IPS-18c (cell line): ENCODE measurements around the gene LRRC8E.
A peak's percentile ranks its signal among the peaks of the same experiment; 100 is the strongest.
"Not testable (repeated sequence)": the region's sequence is repeated elsewhere in the genome, so short reads cannot be mapped to it uniquely, and the experiment has no call there.

ENCODE experiments used
- H3K4me3 ChIP-seq: 2 replicates; pipeline ENCODE4 v1.7.0; 2013; ENCODE audit warnings: low read depth, mild to moderate bottlenecking, low read length, moderate library complexity; ENCODE audit not compliant: insufficient read depth
- H3K9me3 ChIP-seq: one replicate; pipeline ENCODE4 v1.6.1; 2013; ENCODE audit warnings: mild to moderate bottlenecking, low read length, moderate library complexity; ENCODE audit not compliant: control insufficient read depth, insufficient read depth

The LRRC8E gene

GRCh38 chr19:7910321-7911161, 22.2 kb downstream of the LRRC8E start:
- Histone ChIP-seq H3K4me3 (no peak overlapping the region), H3K9me3 (no peaks in the 10 kb centered on the region)

- no peak overlapping the region for H3K4me3 ChIP-seq
- no peaks in the 10 kb centered on the region for H3K9me3 ChIP-seq
Observed at GRCh38 chr19:7911508-7912143, 23.3 kb downstream of the LRRC8E start.

- Histone ChIP-seq H3K9me3 (no peaks in the 10 kb centered on the region), H3K4me3 (no peak overlapping the region)
Observed at GRCh38 chr19:7912144-7912696, 23.9 kb downstream of the LRRC8E start.

- Histone ChIP-seq H3K9me3 (no peaks in the 10 kb centered on the region), H3K4me3 (no peak overlapping the region)
Observed at GRCh38 chr19:7912697-7913564, 24.6 kb downstream of the LRRC8E start.

GRCh38 chr19:7913652-7914051, 25.3 kb downstream of the LRRC8E start:
- Histone ChIP-seq H3K4me3 (no peak overlapping the region), H3K9me3 (no peaks in the 10 kb centered on the region)

- Histone ChIP-seq H3K4me3 (no peak overlapping the region), H3K9me3 (no peaks in the 10 kb centered on the region)
Observed at GRCh38 chr19:7914099-7914498, 25.8 kb downstream of the LRRC8E start.

- peak within 1 kb of the TSS; percentile 55; the same call in 1 of the 2 replicates for H3K4me3 ChIP-seq
- no peaks in the 10 kb centered on the region for H3K9me3 ChIP-seq
Observed at GRCh38 chr19:7914598-7915045, 26.3 kb downstream of the LRRC8E start, which contains the start of gene TGFBR3L. TGFBR3L (plus strand) TSS chr19:7914830.

GRCh38 chr19:7915250-7916102, 27.2 kb downstream of the LRRC8E start:
- H3K4me3 ChIP-seq: peak overlapping the region; percentile 55; the same call in 1 of the 2 replicates
- no peaks in the 10 kb centered on the region for H3K9me3 ChIP-seq

- H3K4me3 ChIP-seq: peak overlapping the region; percentile 55
- H3K9me3 ChIP-seq: no peaks in the 10 kb centered on the region
Observed at GRCh38 chr19:7916103-7916954, 28.0 kb downstream of the LRRC8E start.

GRCh38 chr19:7916955-7917266, 28.6 kb downstream of the LRRC8E start:
- Histone ChIP-seq H3K9me3 (no peaks in the 10 kb centered on the region), H3K4me3 (peak overlapping the region; percentile 55)

GRCh38 chr19:7917267-7918061, 29.2 kb downstream of the LRRC8E start:
- H3K4me3 ChIP-seq: peak overlapping the region; percentile 55
- H3K9me3 ChIP-seq: no peaks in the 10 kb centered on the region

- not testable (repeated sequence) for H3K9me3 ChIP-seq
- H3K4me3 ChIP-seq: peak overlapping the region; percentile 55
Observed at GRCh38 chr19:7918062-7918614, 29.8 kb downstream of the LRRC8E start.

- Histone ChIP-seq H3K9me3 (no peaks in the 10 kb centered on the region), H3K4me3 (no peak overlapping the region)
Observed at GRCh38 chr19:7918615-7919421, 30.5 kb downstream of the LRRC8E start.
